Fibroblast of pulmonary artery (primary cell): ENCODE measurements around the gene PITPNM3.

ENCODE experiments used
- DNase-seq: peaks from one replicate; pipeline ENCODE4 v3.0.0-alpha.2; 2010; ENCODE audit warnings: low read depth
- H3K4me3 ChIP-seq: replicated peaks from 2 replicates; pipeline ENCODE4 v1.5.1; 2011; ENCODE audit warnings: low read depth, mild to moderate bottlenecking, control low read depth, low read length, moderate library complexity
- TF ChIP-seq, protein P1 (sequence below): IDR thresholded peaks from 2 replicates; pipeline ENCODE4 v1.5.1; 2011; ENCODE audit warnings: mild to moderate bottlenecking, control low read depth, low read length, inconsistent platforms; ENCODE audit errors: missing control alignments

PITPNM3 gene

DNA sequence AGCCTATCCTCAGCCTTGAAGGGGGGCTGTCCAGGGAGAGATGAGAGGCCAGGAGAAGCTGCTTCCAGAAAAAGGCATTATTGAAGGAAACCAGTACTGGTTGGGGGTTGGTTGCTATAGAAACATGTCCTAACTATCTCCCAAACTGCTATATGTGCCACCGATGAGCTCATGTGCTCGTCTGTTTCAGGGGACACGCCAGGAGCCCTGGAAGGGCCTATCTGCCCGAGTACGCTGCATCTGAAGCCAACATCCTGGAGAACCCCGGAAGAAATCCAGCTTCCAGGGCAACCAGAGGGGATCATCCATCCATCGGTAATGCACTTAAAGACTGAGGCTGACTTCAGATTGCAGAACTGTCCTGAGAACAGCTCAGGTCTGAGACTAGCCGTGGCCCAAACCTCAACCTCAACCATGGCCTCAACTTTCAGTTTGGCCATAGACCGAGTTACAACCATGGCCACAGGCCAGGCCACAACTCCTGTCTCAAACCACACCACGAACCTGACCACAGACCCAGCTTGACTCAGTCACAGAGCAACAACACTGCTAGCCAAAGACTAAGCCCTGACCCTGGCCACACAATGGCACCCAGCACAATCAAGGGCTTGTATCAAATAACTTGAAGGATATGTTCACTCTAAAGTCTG is 10.2 kb downstream of the PITPNM3 start:
- TF ChIP-seq, protein P1, sequence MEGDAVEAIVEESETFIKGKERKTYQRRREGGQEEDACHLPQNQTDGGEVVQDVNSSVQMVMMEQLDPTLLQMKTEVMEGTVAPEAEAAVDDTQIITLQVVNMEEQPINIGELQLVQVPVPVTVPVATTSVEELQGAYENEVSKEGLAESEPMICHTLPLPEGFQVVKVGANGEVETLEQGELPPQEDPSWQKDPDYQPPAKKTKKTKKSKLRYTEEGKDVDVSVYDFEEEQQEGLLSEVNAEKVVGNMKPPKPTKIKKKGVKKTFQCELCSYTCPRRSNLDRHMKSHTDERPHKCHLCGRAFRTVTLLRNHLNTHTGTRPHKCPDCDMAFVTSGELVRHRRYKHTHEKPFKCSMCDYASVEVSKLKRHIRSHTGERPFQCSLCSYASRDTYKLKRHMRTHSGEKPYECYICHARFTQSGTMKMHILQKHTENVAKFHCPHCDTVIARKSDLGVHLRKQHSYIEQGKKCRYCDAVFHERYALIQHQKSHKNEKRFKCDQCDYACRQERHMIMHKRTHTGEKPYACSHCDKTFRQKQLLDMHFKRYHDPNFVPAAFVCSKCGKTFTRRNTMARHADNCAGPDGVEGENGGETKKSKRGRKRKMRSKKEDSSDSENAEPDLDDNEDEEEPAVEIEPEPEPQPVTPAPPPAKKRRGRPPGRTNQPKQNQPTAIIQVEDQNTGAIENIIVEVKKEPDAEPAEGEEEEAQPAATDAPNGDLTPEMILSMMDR: no peak
- DNase-seq: peak; percentile 36
- no peak overlapping the region for H3K4me3 ChIP-seq

GRCh38 chr17:6545291-6545690 is 11.1 kb downstream of the PITPNM3 start:
- DNase-seq: no peak
- H3K4me3 ChIP-seq: no peak overlapping the region
- TF ChIP-seq, protein P1: no peak

DNA sequence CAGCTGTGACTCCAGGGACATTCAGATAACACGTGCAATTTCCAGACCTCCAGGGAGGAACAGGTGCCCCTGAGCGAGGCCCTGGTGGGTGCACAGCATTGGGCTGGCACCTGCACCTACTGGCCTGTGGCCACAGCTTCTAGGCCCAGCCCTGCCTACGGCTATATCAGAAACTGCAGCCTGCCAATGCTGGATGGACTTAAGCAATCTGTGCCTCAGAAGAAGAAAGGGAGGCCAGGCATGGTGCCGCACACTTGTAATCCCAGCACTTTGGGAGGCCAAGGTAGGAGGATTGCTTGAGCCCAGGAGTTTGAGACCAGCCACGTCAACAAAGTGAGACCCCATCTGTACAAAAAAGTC is 12.4 kb downstream of the PITPNM3 start:
- no peak overlapping the region for H3K4me3 ChIP-seq
- TF ChIP-seq, protein P1: no peak
- no peak for DNase-seq

DNA sequence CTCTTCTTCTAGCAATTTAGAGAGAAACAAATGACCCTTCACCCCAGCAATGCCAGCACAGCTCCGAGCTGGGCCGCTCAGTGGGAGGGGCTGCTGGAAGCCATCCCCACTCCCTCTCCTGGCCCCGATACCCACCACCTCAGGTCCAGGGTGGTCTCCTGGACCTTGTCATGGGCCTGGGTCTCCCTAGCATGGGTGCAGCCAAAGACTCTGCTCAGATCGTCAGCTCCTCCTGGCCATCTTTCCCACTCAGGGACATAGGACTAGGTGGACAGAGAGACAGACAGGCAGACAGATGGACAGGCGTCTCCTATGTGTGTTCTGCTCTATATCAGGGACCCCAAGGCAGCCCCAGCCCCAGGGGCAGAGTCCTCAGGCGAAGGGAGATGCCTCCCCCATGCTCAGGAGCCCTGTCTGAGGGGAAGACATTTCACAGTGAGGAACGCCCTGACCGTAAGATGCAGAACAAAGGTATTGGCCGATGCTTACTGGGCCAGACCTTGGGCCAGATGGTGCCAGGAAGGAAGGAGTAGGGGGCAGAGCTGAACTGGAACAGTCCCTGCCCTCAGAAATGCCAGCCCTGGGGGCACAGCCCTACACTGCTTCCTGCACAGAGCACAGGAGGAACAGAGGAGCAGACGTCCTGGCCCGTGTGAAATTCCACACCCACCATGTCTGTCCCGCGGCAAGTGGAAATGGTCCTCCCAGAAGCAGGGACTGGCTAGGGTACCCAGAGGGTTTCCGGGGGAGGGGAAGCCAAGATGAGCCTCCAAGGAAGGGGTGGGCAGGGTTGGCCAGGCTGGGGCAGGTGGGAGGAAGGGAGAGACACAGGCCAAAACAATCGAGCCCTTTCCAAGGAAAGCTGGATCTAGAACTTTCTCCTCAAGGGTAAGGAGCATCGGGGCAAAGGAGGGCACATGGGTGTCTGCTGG is 13.0 kb downstream of the PITPNM3 start:
- TF ChIP-seq, protein P1: no peak
- no peak for DNase-seq
- H3K4me3 ChIP-seq: no peak overlapping the region

DNA sequence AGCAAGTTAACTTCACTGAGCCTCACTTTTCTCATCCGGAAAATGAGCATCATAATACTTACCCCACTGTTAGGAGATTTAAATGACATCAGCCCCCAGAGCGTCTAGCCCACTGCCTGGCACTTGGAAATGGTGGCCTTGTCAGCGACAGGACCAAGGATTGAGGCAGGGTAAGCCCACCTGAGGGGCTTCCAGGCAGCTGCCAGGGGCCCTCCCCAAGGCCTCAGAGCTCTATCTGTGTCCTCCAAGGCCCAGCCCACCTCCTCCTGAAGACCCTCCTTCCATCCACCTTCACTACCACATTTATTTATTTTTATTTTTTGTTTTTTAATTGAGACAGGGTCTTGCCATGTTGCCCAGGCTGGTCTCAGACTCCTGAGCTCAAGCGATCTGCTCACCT is 13.8 kb downstream of the PITPNM3 start:
- TF ChIP-seq, protein P1: no peak
- no peak for DNase-seq
- no peak overlapping the region for H3K4me3 ChIP-seq

GRCh38 chr17:6541886-6542285 is 14.5 kb downstream of the PITPNM3 start:
- no peak overlapping the region for H3K4me3 ChIP-seq
- TF ChIP-seq, protein P1: no peak
- DNase-seq: no peak

DNA sequence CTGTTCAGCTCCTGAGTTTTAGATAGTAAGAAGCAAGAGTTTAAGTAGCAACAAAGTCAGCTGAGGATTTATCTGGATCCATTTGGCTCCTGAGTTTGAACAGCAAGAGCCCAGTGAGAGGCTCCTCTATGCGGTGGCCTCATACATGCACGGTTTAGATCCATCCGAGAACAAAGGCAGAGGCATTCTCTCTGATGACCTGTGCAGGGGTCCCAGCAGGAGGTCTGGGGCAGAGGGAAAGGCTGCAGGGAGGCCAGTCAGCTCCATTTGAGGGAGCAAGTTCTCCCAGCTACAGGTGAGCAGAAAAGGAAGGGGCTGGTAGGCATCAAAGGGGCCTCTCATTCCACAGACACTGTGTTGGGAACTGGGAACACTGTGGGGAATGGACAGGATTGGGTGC is 16.5 kb downstream of the PITPNM3 start:
- no peak overlapping the region for H3K4me3 ChIP-seq
- TF ChIP-seq, protein P1: no peak
- no peak for DNase-seq
